Measurements from ENCODE around the gene OR2T8. TPM values are rescaled to one million over a fixed set of nuclear protein-coding genes. Genes with fewer than 3 reads are reported as not detected.

Gene OR2T8, protein sequence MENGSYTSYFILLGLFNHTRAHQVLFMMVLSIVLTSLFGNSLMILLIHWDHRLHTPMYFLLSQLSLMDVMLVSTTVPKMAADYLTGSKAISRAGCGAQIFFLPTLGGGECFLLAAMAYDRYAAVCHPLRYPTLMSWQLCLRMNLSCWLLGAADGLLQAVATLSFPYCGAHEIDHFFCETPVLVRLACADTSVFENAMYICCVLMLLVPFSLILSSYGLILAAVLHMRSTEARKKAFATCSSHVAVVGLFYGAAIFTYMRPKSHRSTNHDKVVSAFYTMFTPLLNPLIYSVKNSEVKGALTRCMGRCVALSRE
- total RNA-seq = not detected in 2 replicates

DNA sequence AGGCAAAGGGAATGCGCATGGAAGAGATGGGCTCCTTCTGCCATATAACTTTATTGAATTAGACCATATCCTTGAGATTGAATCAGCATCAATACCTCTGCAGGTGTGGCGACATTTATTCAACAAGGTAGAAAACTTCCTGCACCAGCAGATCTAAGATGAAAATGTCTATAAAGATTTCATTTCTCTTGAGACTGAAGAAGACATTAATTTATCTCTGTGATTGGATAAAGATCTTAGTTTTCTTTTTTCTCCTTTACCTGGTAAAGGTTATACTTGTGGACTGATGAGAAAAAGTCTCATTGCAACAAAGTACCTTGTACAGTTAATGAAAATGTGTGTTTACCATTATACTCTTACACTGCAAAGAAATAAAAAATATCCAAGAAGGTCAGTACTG is at the start of gene OR2T8:
Gene OR2T8 (plus strand): TSS at position 301 of the 400 bp plus-strand sequence. CDS start 766 bp downstream, outside the sequence.
- DNase-seq = no peak
- Mint-ChIP-seq H3K4me1 (no peaks in the 10 kb centered on the region), H3K27me3 (no peaks in the 10 kb centered on the region), H3K9me3 (no peaks in the 10 kb centered on the region), H3K4me3 (no peak within 1 kb of the TSS), H3K36me3 (ENCODE audit: low read depth) (no peaks in the 10 kb centered on the region), H3K27ac (no peak within 1 kb of the TSS)
- intact Hi-C loops (cut with micrococcal nuclease) = no loop called here

DNA sequence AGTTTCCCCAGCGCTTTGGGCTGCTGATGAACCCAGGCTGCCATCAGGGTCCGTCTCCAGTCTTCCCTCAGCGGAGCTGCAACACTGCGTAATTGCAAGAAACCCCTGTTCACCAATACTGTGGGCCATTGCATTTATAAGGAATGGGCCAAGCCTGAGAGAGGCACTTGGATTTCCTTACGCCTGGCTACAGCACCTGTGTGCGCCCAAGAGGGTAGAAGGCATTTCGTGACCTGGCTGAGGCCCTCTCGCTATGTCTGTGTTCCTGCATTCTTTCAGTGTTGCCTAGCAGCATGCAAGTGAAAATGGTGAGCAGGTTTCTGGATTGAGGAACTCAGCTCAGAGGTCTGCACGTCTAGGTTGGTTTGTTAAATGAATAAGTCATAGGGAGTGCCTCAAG is 36.7 kb upstream of the OR2T8 start:
- no peaks in the 10 kb centered on the region for H3K27me3 Mint-ChIP-seq
- H3K36me3 Mint-ChIP-seq (ENCODE audit: low read depth) = no peaks in the 10 kb centered on the region
- DNase-seq = peak; percentile 23
- H3K4me3 Mint-ChIP-seq = no peak overlapping the region
- no peaks in the 10 kb centered on the region for H3K4me1 Mint-ChIP-seq
- no peaks in the 10 kb centered on the region for H3K9me3 Mint-ChIP-seq
- no peak overlapping the region for H3K27ac Mint-ChIP-seq
- intact Hi-C loops (cut with micrococcal nuclease) = no loop called here

DNA sequence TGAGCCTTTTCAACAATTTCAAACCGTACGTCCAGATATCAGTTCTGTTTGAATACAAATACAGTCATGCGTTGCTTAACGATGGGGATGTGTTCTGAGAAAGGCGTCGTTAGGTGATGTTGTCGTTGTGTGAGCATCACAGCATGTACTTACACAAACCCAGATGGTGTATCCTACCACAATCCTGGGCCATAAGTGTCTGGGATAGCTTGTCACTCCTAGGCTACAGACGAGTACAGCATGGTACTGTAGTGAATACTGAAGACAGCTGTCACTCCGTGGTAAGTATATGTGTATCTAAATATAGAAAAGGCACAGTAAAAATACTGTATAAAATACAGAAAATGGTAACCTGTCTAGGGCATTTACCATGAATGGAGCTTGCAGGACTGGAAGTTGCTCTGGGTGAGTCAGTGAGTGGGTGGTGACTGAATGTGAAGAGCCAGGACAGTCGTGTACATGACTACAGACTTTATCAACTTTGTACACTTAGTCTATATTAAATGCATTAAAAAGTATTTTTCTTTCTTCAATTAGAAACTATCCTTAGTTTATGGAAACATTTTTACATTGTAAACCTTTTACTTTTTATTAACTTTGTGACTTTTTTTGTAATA is 35.1 kb upstream of the OR2T8 start:
- H3K4me3 Mint-ChIP-seq = no peak overlapping the region
- no peak overlapping the region for H3K27ac Mint-ChIP-seq
- intact Hi-C loops (cut with micrococcal nuclease) = no loop called here
- H3K4me1 Mint-ChIP-seq = no peaks in the 10 kb centered on the region
- no peaks in the 10 kb centered on the region for H3K9me3 Mint-ChIP-seq
- no peaks in the 10 kb centered on the region for H3K27me3 Mint-ChIP-seq
- no peaks in the 10 kb centered on the region for H3K36me3 Mint-ChIP-seq (ENCODE audit: low read depth)
- peak; percentile 38 for DNase-seq

DNA sequence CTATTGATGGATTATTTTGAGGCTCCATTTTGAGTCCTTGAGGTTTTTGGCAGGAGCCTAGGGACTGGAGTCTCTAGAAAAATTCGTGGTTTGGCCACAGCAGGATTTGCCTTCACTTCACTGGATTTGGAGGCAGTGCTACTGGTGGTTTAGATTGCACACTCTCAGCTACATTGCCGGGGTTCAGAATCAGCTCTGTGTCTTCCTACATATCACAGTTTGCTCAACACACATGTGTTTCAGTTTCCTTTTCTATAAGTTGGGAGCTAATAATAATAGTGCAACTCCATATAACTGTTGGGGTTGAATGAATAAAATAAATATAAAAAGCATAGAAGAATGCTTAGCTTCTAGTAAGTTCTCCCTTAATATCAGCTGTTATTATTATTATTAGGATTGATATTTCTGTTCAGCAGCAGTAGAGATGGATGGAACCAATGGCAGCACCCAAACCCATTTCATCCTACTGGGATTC is 24.9 kb upstream of the OR2T8 start, which contains the start of gene OR2W3:
Gene OR2W3 (plus strand): TSS at position 425 of the 475 bp plus-strand sequence. CDS start 0 bp downstream, at position 425.
- Mint-ChIP-seq H3K4me1 (no peaks in the 10 kb centered on the region), H3K27ac (no peak within 1 kb of the TSS), H3K27me3 (no peaks in the 10 kb centered on the region), H3K9me3 (no peaks in the 10 kb centered on the region), H3K36me3 (ENCODE audit: low read depth) (no peaks in the 10 kb centered on the region), H3K4me3 (no peak within 1 kb of the TSS)
- DNase-seq = no peak
- intact Hi-C loops (cut with micrococcal nuclease) = no loop called here

DNA sequence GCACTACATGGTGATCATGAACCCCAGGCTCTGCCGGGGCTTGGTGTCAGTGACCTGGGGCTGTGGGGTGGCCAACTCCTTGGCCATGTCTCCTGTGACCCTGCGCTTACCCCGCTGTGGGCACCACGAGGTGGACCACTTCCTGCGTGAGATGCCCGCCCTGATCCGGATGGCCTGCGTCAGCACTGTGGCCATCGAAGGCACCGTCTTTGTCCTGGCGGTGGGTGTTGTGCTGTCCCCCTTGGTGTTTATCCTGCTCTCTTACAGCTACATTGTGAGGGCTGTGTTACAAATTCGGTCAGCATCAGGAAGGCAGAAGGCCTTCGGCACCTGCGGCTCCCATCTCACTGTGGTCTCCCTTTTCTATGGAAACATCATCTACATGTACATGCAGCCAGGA is 24.1 kb upstream of the OR2T8 start:
- no peak overlapping the region for H3K27ac Mint-ChIP-seq
- no peak for DNase-seq
- no peaks in the 10 kb centered on the region for H3K27me3 Mint-ChIP-seq
- H3K9me3 Mint-ChIP-seq = no peaks in the 10 kb centered on the region
- intact Hi-C loops (cut with micrococcal nuclease) = no loop called here
- H3K36me3 Mint-ChIP-seq (ENCODE audit: low read depth) = no peaks in the 10 kb centered on the region
- H3K4me3 Mint-ChIP-seq = no peak overlapping the region
- no peaks in the 10 kb centered on the region for H3K4me1 Mint-ChIP-seq

DNA sequence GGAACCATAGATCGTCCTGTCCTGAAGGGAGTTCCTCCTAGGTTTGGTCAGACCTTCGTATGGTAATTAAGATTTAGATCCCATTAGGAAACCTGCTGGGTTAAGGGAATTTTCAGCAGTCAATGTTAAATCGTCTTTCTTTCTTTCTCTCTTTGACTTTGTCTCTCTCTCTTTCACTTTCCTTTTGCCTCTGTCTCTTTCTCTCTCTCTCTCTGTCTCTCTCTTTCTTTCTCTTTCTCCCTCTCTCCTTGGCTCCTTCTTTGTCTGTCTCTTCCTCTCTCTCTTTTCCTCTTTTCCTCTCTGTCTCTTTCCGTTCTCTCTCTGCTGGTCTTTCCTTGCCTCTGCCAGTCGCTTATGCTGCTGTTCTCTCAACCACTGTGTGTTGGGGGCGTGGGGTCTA is 15.9 kb upstream of the OR2T8 start:
- Mint-ChIP-seq H3K4me1 (peaks cover 23% of the 10 kb centered on the region), H3K36me3 (ENCODE audit: low read depth) (no peaks in the 10 kb centered on the region), H3K9me3 (peaks cover 6% of the 10 kb centered on the region), H3K4me3 (peak overlapping the region; percentile 2), H3K27me3 (peaks cover 5% of the 10 kb centered on the region), H3K27ac (no peak overlapping the region)
- DNase-seq = no peak
- intact Hi-C loops (cut with micrococcal nuclease) = loop anchor here (10.0 kb wide), 1 partner anchor 499 kb away; no protein-coding TSS in a partner anchor

DNA sequence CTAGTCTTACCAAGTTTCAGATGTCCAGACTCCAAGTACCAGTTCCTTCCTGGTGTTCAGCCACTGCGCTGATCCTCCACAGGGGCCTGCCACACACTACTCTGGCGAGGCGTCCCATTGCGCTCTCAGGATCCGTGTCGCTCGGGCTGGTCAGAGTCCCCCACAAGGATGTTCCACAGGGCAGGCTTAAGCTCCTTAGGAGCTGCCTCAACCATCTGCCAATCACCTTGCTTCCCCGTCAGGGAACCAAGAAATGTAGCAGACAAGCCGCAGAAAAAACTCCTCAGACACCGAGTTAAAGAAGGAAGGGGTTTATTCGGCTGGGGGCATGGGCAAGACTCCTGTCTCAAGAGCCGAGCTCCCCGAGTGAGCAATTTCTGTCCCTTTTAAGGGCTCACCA is 14.9 kb upstream of the OR2T8 start:
- Mint-ChIP-seq H3K9me3 (peaks cover 8% of the 10 kb centered on the region), H3K4me3 (no peak overlapping the region), H3K27ac (no peak overlapping the region), H3K27me3 (peaks cover 5% of the 10 kb centered on the region), H3K36me3 (ENCODE audit: low read depth) (no peaks in the 10 kb centered on the region), H3K4me1 (peaks cover 23% of the 10 kb centered on the region)
- intact Hi-C loops (cut with micrococcal nuclease) = loop anchor here (5.0 to 10.0 kb wide), 2 partner anchors 48 to 500 kb away; partner anchors contain the start of gene TRIM58
- DNase-seq = no peak

DNA sequence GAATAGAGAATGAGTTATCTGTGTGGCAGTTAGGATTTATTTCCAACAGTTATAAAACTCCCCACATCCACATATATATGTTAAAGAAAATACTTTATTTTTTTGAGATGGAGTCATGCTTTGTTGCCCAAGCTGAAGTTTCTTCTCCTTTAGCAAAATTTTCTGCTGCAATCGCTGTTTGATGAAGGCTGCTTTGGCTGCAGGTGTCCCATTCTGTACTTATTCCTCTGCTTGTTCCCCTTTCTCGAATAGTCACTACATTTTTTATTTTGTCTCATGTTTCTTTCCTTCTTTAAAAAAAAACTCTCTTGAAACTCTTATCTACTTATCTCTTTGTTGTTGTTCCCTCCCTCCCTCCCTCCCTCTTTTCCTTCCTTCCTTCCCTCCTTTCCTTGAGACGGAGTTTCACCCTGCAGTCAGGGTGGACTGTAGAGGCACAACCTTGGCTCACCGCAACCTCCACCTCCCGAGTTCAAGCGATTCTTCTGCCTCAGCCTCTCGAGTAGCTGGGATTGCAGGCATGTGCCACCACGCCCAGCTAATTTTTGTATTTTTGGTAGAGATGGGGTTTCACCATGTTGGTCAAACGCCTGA is 14.0 kb upstream of the OR2T8 start:
- H3K36me3 Mint-ChIP-seq (ENCODE audit: low read depth) = no peaks in the 10 kb centered on the region
- no peak for DNase-seq
- H3K9me3 Mint-ChIP-seq = peaks cover 10% of the 10 kb centered on the region
- intact Hi-C loops (cut with micrococcal nuclease) = loop anchor here (5.0 to 10.0 kb wide), 2 partner anchors 49 to 501 kb away; partner anchors contain the start of gene TRIM58
- H3K27me3 Mint-ChIP-seq = peaks cover 5% of the 10 kb centered on the region
- H3K27ac Mint-ChIP-seq = peak overlapping the region; percentile 90
- peaks cover 23% of the 10 kb centered on the region for H3K4me1 Mint-ChIP-seq
- peak overlapping the region; percentile 80 for H3K4me3 Mint-ChIP-seq

DNA sequence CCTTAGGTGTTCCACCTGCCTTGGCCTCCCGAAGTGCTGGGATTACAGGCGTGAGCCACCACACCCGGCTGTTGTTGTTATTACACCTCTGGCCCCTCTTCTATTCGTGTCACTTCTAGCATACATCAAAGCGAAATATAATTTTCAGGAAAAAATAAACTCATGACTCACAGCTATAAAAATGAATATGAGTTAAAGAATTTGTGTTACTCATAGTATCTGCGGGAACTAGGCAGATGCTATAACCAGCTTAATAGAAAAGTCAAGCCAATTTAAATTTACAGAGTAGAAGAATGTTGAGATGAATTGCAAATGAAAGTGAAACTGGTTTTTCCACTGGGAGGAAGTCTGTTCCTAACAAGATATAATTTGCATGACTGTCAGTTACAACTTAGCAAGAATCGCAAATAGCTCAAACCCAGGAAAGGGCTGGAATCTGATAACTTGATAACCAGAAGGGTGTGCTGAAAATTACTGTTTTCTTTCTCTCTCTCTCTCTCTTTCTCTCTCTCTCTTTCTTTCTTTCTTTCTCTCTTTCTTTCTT is 13.5 kb upstream of the OR2T8 start:
- Mint-ChIP-seq H3K4me3 (peak overlapping the region; percentile 80), H3K27ac (peak overlapping the region; percentile 90), H3K9me3 (peaks cover 10% of the 10 kb centered on the region), H3K4me1 (peaks cover 23% of the 10 kb centered on the region), H3K36me3 (ENCODE audit: low read depth) (no peaks in the 10 kb centered on the region), H3K27me3 (peaks cover 5% of the 10 kb centered on the region)
- DNase-seq = peak; percentile 58
- intact Hi-C loops (cut with micrococcal nuclease) = loop anchor here (5.0 to 10.0 kb wide), 2 partner anchors 49 to 502 kb away; partner anchors contain the start of gene TRIM58

DNA sequence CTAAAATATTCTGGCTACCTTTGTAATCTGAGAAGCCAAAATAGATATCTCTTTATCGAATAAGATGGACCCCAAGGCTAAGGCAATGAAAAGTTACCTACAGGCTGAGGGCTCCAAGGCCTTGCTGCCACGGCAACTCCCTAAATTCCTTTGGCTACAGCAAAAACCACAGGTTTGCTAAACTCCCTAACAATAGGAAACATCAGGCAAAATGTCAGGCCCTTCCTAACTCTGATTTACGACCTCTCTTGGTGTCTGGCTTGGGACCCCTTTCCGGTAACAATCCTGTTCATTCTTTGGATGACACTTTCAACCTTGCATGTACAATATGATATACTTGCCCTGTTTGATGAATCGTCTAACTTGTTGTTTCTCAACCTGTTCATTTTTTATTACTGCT is 11.3 kb upstream of the OR2T8 start:
- intact Hi-C loops (cut with micrococcal nuclease) = loop anchor here (5.0 to 10.0 kb wide), 2 partner anchors 51 to 504 kb away; partner anchors contain the start of gene TRIM58
- Mint-ChIP-seq H3K4me1 (peaks cover 23% of the 10 kb centered on the region), H3K4me3 (no peak overlapping the region), H3K9me3 (peaks cover 10% of the 10 kb centered on the region), H3K27ac (no peak overlapping the region), H3K27me3 (peaks cover 4% of the 10 kb centered on the region), H3K36me3 (ENCODE audit: low read depth) (no peaks in the 10 kb centered on the region)
- no peak for DNase-seq

DNA sequence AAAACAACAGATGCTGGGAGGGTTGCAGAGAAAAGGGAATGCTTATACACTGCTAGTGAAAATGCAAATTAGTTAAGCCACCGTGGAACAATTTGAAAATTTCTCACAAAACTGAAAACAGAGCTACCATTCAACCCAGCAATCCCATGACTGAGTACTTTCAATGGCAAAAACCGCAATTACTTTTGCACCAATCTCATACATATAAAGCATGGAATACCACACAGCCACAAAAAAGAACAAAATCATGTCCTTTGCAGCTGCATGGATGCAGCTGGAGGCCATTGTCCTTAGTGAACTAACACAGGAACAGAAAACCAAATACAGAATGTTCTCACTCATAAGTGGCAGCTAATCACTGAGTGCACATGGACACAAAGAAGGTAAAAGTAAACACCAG is 6.3 kb upstream of the OR2T8 start:
- no peaks in the 10 kb centered on the region for H3K36me3 Mint-ChIP-seq (ENCODE audit: low read depth)
- intact Hi-C loops (cut with micrococcal nuclease) = no loop called here
- no peaks in the 10 kb centered on the region for H3K4me1 Mint-ChIP-seq
- H3K4me3 Mint-ChIP-seq = no peak overlapping the region
- H3K9me3 Mint-ChIP-seq = peaks cover 4% of the 10 kb centered on the region
- H3K27ac Mint-ChIP-seq = no peak overlapping the region
- no peaks in the 10 kb centered on the region for H3K27me3 Mint-ChIP-seq
- no peak for DNase-seq

DNA sequence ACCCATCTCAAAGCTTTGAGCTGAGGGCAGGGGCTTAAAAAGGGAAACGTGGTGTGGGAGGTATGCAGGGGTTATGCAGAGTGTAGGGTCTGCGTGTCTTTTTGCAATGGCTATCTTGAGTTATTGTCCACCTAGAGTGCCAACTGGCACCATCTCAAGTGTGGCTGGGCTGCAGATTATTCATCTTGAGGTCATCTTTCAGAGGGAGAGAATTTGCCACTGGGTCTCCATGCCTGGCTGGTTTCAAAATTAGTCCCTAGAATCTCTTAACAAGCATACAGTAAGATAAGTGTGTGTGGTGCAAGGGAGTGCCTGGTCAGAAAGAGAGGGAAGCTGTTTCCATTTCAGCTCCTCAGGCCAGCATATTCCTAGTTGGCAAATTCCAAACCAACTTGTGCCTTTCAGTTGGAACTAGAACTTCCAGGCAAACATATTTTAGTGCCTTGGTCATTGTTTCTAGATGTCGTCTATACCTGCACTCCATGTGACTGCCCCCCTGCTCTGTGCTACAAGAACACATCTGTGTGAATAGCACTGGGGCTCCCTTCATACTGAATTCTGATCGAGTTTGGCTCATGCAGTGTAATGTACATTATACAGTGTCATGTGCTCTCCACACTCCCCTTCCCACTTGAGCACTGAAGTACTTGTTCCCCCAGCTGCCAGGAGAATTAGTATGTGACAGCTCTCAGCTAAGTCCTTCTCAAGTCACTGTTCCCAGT is 5.0 kb upstream of the OR2T8 start:
- Mint-ChIP-seq H3K4me3 (no peak overlapping the region), H3K27me3 (no peaks in the 10 kb centered on the region), H3K9me3 (peaks cover 2% of the 10 kb centered on the region), H3K4me1 (no peaks in the 10 kb centered on the region), H3K27ac (no peak overlapping the region), H3K36me3 (ENCODE audit: low read depth) (no peaks in the 10 kb centered on the region)
- intact Hi-C loops (cut with micrococcal nuclease) = no loop called here
- no peak for DNase-seq

DNA sequence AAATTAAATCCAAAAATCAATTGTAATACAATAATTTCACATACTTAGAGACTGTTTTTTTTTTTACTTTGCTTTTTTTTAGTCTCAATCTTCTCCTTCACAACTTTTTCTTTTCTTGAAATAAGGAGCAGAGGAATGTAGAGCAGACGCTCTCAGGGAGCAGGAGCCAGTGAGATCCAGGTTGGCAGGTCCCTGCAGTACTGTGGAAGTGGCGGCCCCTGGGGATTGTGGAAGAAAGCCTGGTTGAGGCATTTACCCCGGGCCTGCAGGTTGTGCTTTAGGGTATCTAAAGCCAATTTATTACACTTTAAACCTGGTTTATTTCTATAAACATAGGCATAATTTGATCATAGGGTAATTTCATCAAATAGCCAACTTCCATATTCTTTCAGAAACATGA is 3.9 kb downstream of the OR2T8 start:
- H3K9me3 Mint-ChIP-seq = no peaks in the 10 kb centered on the region
- no peaks in the 10 kb centered on the region for H3K4me1 Mint-ChIP-seq
- no peaks in the 10 kb centered on the region for H3K27me3 Mint-ChIP-seq
- H3K4me3 Mint-ChIP-seq = no peak overlapping the region
- H3K27ac Mint-ChIP-seq = no peak overlapping the region
- no peak for DNase-seq
- intact Hi-C loops (cut with micrococcal nuclease) = no loop called here
- H3K36me3 Mint-ChIP-seq (ENCODE audit: low read depth) = no peaks in the 10 kb centered on the region
